Fibroblast of pulmonary artery (primary cell): ENCODE measurements around the gene MEGF6.

Experiments
- DNase-seq: peaks from one replicate; pipeline ENCODE4 v3.0.0-alpha.2; 2010; ENCODE audit warnings: low read depth
- H3K4me3 ChIP-seq: replicated peaks from 2 replicates; pipeline ENCODE4 v1.5.1; 2011; ENCODE audit warnings: low read depth, mild to moderate bottlenecking, control low read depth, low read length, moderate library complexity
- CTCF ChIP-seq: IDR thresholded peaks from 2 replicates; pipeline ENCODE4 v1.5.1; 2011; ENCODE audit warnings: mild to moderate bottlenecking, control low read depth, low read length, inconsistent platforms; ENCODE audit errors: missing control alignments

The MEGF6 gene

GRCh38 chr1:3450202-3450863, 161.0 kb downstream of the MEGF6 start:
- DNase-seq = no peak
- no peak overlapping the region for H3K4me3 ChIP-seq
- TF ChIP-seq CTCF = no peak

GRCh38 chr1:3444736-3445135, 166.6 kb downstream of the MEGF6 start:
- no peak overlapping the region for H3K4me3 ChIP-seq
- no peak for DNase-seq
- no peak for TF ChIP-seq CTCF

- TF ChIP-seq CTCF = no peak
- H3K4me3 ChIP-seq = no peak overlapping the region
- DNase-seq = no peak
Observed at GRCh38 chr1:3444298-3444697, 167.0 kb downstream of the MEGF6 start.

GRCh38 chr1:3443807-3444206, 167.5 kb downstream of the MEGF6 start:
- no peak overlapping the region for H3K4me3 ChIP-seq
- TF ChIP-seq CTCF = no peak
- DNase-seq = no peak

GRCh38 chr1:3442901-3443300, 168.4 kb downstream of the MEGF6 start:
- H3K4me3 ChIP-seq = no peak overlapping the region
- no peak for TF ChIP-seq CTCF
- DNase-seq = no peak

- no peak overlapping the region for H3K4me3 ChIP-seq
- DNase-seq = no peak
- TF ChIP-seq CTCF = no peak
Observed at GRCh38 chr1:3442331-3442730, 169.0 kb downstream of the MEGF6 start.

- no peak for TF ChIP-seq CTCF
- H3K4me3 ChIP-seq = no peak overlapping the region
Observed at GRCh38 chr1:3441880-3442279, 169.4 kb downstream of the MEGF6 start.

More at GRCh38 chr1:3441880-3442279, 169.4 kb downstream of the MEGF6 start:
- DNase-seq = no peak
